PFSK-1 (cell line): Measurements from ENCODE around the gene SSUH2.

Experiments used
- FOXP2 ChIP-seq: optimal IDR thresholded peaks from 2 replicates; pipeline ENCODE3; 2011; ENCODE audit warnings: borderline replicate concordance, control low read depth, inconsistent platforms; ENCODE audit not compliant: insufficient read depth; ENCODE audit errors: extremely low read length, extremely low read depth
- POLR2AphosphoS5 ChIP-seq: IDR thresholded peaks from 2 replicates; pipeline ENCODE4 v1.6.1; 2012; ENCODE audit warnings: low read depth, mild to moderate bottlenecking, control low read depth, low read length, moderate library complexity
- REST ChIP-seq, 2 experiments: IDR thresholded peaks; 2 replicates each; pipeline versions ENCODE4 v1.6.1 to v1.8.0; 2011 to 2012; ENCODE audit warnings: low read depth in 2 of 2, low read length in 2 of 2, control low read depth in 1 of 2, inconsistent platforms in 1 of 2, mild to moderate bottlenecking in 1 of 2, moderate library complexity in 1 of 2; ENCODE audit not compliant: insufficient read depth in 1 of 2
- SIN3A ChIP-seq: IDR thresholded peaks from 2 replicates; pipeline ENCODE4 v1.6.1; 2012; ENCODE audit warnings: mild to moderate bottlenecking, low read length, moderate library complexity, borderline replicate concordance; ENCODE audit not compliant: insufficient read depth
- TAF1 ChIP-seq: IDR thresholded peaks from 2 replicates; pipeline ENCODE4 v1.6.1; 2012; ENCODE audit warnings: low read length, control low read depth, borderline replicate concordance; ENCODE audit not compliant: insufficient read depth

Gene SSUH2

GRCh38 chr3:8599146-8599545 lies 45.5 kb downstream of the SSUH2 start:
- TF ChIP-seq REST (IDR thresholded peaks at IDR 0.05; ENCODE audit: insufficient read depth in 1 of 2, low read depth in 2 of 2, low read length in 2 of 2) (no peak), SIN3A (no peak)

- TF ChIP-seq SIN3A (no peak), POLR2AphosphoS5 (no peak), TAF1 (no peak), FOXP2 (no peak), REST (IDR thresholded peaks at IDR 0.05; ENCODE audit: insufficient read depth in 1 of 2, low read depth in 2 of 2, low read length in 2 of 2) (no peak)
Observed at GRCh38 chr3:8597219-8597853, 47.3 kb downstream of the SSUH2 start.

- TF ChIP-seq TAF1 (no peak), SIN3A (no peak), POLR2AphosphoS5 (no peak), FOXP2 (no peak)
Observed at GRCh38 chr3:8596321-8597218, 48.0 kb downstream of the SSUH2 start.

- no peak for TF ChIP-seq FOXP2
- no peak for TF ChIP-seq REST (IDR thresholded peaks at IDR 0.05; ENCODE audit: insufficient read depth in 1 of 2, low read depth in 2 of 2, low read length in 2 of 2)
- no peak for TF ChIP-seq POLR2AphosphoS5
- TF ChIP-seq TAF1 = no peak
Observed at GRCh38 chr3:8595695-8596115, 48.9 kb downstream of the SSUH2 start.

- TF ChIP-seq POLR2AphosphoS5 = no peak
- no peak for TF ChIP-seq TAF1
- no peak for TF ChIP-seq FOXP2
- no peak for TF ChIP-seq SIN3A
- TF ChIP-seq REST (IDR thresholded peaks at IDR 0.05; ENCODE audit: insufficient read depth in 1 of 2, low read depth in 2 of 2, low read length in 2 of 2) = no peak
Observed at GRCh38 chr3:8595252-8595651, 49.3 kb downstream of the SSUH2 start.
